OCI-LY7 (cell line): Measurements from ENCODE around the gene THAP8. TPM values are rescaled to one million over a fixed set of nuclear protein-coding genes. Genes with fewer than 3 reads are reported as not detected.

Experiments
- BruUV-seq: library from RNA; stranded (reverse); fragments of 400-500 nt; replicated peaks from 2 replicates; lab custom pipeline; 2021; lab: Mats Ljungman, UMichigan
- CTCF ChIA-PET: fragments of 300-600 bp; sonication (Branson Sonifier 250); formaldehyde crosslinking; loops from one replicate; lab custom pipeline; 2022; ENCODE audit warnings: antibody characterized with exemption; ENCODE audit not compliant: unreplicated experiment; lab: Charles Lee
- POLR2A ChIA-PET: fragments of 300-600 bp; sonication (Branson Sonifier 250); formaldehyde crosslinking; loops from one replicate; lab custom pipeline; 2022; ENCODE audit warnings: antibody characterized with exemption; lab: Charles Lee
- DNase-seq: peaks from one replicate; pipeline ENCODE4 v3.0.0-alpha.2; 2015; ENCODE audit warnings: low spot score
- H2AFZ ChIP-seq: fragments of 200-600 bp; sonication (generic), shearing (Covaris generic); 2 replicates; pipeline ENCODE4 v1.6.1; 2014; ENCODE audit warnings: mild to moderate bottlenecking, antibody characterized with exemption, low read length, moderate library complexity
- H3K27ac ChIP-seq: fragments of 200-600 bp; sonication (generic); 2 replicates; pipeline ENCODE4 v1.5.1; 2014; ENCODE audit warnings: mixed run types, low read depth, mild to moderate bottlenecking, moderate library complexity, low read length, inconsistent platforms; ENCODE audit not compliant: poor library complexity, severe bottlenecking
- H3K36me3 ChIP-seq: fragments of 200-600 bp; sonication (generic); 2 replicates; pipeline ENCODE4 v1.6.1; 2014; ENCODE audit warnings: mild to moderate bottlenecking, antibody characterized with exemption, low read length, moderate library complexity, mixed read lengths; ENCODE audit not compliant: insufficient read depth
- H3K4me1 ChIP-seq: fragments of 200-600 bp; sonication (generic); 2 replicates; pipeline ENCODE4 v1.5.1; 2014; ENCODE audit warnings: mild to moderate bottlenecking, low read length; ENCODE audit not compliant: insufficient read depth, poor library complexity, severe bottlenecking
- H3K4me2 ChIP-seq: fragments of 200-600 bp; sonication (generic); 2 replicates; pipeline ENCODE4 v1.6.1; 2014; ENCODE audit warnings: mild to moderate bottlenecking, low read length
- H3K4me3 ChIP-seq: fragments of 200-600 bp; sonication (generic); 2 replicates; pipeline ENCODE4 v1.5.1; 2014; ENCODE audit warnings: mild to moderate bottlenecking, low read depth, low read length; ENCODE audit not compliant: poor library complexity, severe bottlenecking
- H3K79me2 ChIP-seq: fragments of 200-600 bp; sonication (generic); 2 replicates; pipeline ENCODE4 v1.6.1; 2016; ENCODE audit warnings: low read depth, mild to moderate bottlenecking, low read length, moderate library complexity, mixed read lengths; ENCODE audit not compliant: insufficient read depth
- H3K9me2 ChIP-seq: fragments of 200-600 bp; sonication (generic); 2 replicates; pipeline ENCODE4 v1.6.1; 2016; ENCODE audit warnings: mild to moderate bottlenecking, low read length, mixed read lengths; ENCODE audit not compliant: insufficient read depth
- H3K9me3 ChIP-seq: fragments of 200-600 bp; sonication (generic); 2 replicates; pipeline ENCODE4 v1.6.1; 2014; ENCODE audit warnings: mild to moderate bottlenecking, mixed run types, low read length, mixed read lengths
- H4K20me1 ChIP-seq: fragments of 200-600 bp; sonication (generic); 2 replicates; pipeline ENCODE4 v1.6.1; 2014; ENCODE audit warnings: mild to moderate bottlenecking, antibody characterized with exemption, low read length, moderate library complexity, mixed read lengths; ENCODE audit not compliant: insufficient read depth
- CTCF ChIP-seq: fragments of 200-600 bp; sonication (generic); conservative IDR thresholded peaks from 2 replicates; pipeline ENCODE4 v1.5.1; 2014; ENCODE audit warnings: mild to moderate bottlenecking, antibody characterized with exemption, low read length, moderate library complexity, mixed read lengths
- EZH2phosphoT487 ChIP-seq: fragments of 200-600 bp; sonication (generic); IDR thresholded peaks from 2 replicates; pipeline ENCODE4 v1.6.1; 2018; ENCODE audit warnings: low read depth, borderline replicate concordance, mild to moderate bottlenecking, mixed run types, antibody characterized with exemption, low read length, moderate library complexity, mixed read lengths
- intact Hi-C: fragments of 100-400 bp; cut with micrococcal nuclease; formaldehyde crosslinking; loops from one replicate; pipeline ENCODE4 v1.10.0; 2022; ENCODE audit not compliant: unreplicated experiment
- total RNA-seq, 2 experiments: library from RNA; depleted of rRNA in 1 of 2; stranded (reverse); fragments of >200 nt in 1 of 2; shearing (Covaris generic) in 1 of 2; gene quantifications; 2 replicates each; pipeline ENCODE4 v1.2.3, GENCODE V29; 2014 to 2022

THAP8 gene
- total RNA-seq, 2 experiments from 2014 or later: 7.3 TPM

- no peaks in the 10 kb centered on the region for H3K9me3 ChIP-seq
- no peaks in the 10 kb centered on the region for H3K9me2 ChIP-seq
- H2AFZ ChIP-seq: peak within 1 kb of the TSS; percentile 74
- BruUV-seq: TSS peak; percentile 81
- ChIA-PET POLR2A (interaction anchor here (0.6 to 1.0 kb wide), 6 partner anchors 10 to 269 kb away, joined by 3 to 8 read pairs (median 3); partner anchors contain the start of genes LIN37 and PSENEN), CTCF (no interaction called here)
- peak within 1 kb of the TSS; percentile 84 for H3K4me3 ChIP-seq
- no peaks in the 10 kb centered on the region for H4K20me1 ChIP-seq
- H3K4me2 ChIP-seq: peak within 1 kb of the TSS; percentile 97
- TF ChIP-seq EZH2phosphoT487 (no peak), CTCF (no peak)
- peaks cover 7% of the 10 kb centered on the region; the same call in 1 of the 2 replicates for H3K79me2 ChIP-seq
- H3K27ac ChIP-seq: no peak within 1 kb of the TSS
- peaks cover 6% of the 10 kb centered on the region for H3K4me1 ChIP-seq
- intact Hi-C loops: no loop called here
- peak; percentile 99 for DNase-seq
- H3K36me3 ChIP-seq: no peaks in the 10 kb centered on the region
These were observed 39.8 kb downstream of the THAP8 start, which contains the start of gene ALKBH6 for GRCh38 chr19:36014012-36014924. Gene ALKBH6 (minus strand): TSS chr19:36014213. CDS start chr19:36013397, 816 bp downstream.

GRCh38 chr19:36013280-36014011 is 40.6 kb downstream of the THAP8 start:
- no TSS peak for BruUV-seq
- peak overlapping the region; percentile 84 for H3K4me3 ChIP-seq

More at GRCh38 chr19:36013280-36014011, 40.6 kb downstream of the THAP8 start:
- no peak for DNase-seq
- Histone ChIP-seq H3K9me3 (no peaks in the 10 kb centered on the region), H3K36me3 (no peaks in the 10 kb centered on the region), H3K27ac (no peak overlapping the region), H3K9me2 (no peaks in the 10 kb centered on the region), H3K4me1 (peaks cover 6% of the 10 kb centered on the region), H4K20me1 (no peaks in the 10 kb centered on the region), H3K4me2 (peak overlapping the region; percentile 77), H2AFZ (peak overlapping the region; percentile 74), H3K79me2 (peaks cover 7% of the 10 kb centered on the region; the same call in 1 of the 2 replicates)
- TF ChIP-seq EZH2phosphoT487 (no peak), CTCF (no peak)
- intact Hi-C loops: no loop called here
- POLR2A ChIA-PET: interaction anchor here (0.8 to 1.0 kb wide), 3 partner anchors 18 to 268 kb away, joined by 3 to 8 read pairs (median 4); partner anchors contain the start of gene PSENEN
- CTCF ChIA-PET: no interaction called here
